Left forelimb (tissue), 1 donor: ENCODE data around the gene PRDX6.
"Not testable (repeated sequence)": the region's sequence is repeated elsewhere in the genome, so short reads cannot be mapped to it uniquely, and the experiment has no call there.

Source experiments
- DNase-seq: peaks from one replicate; pipeline ENCODE4 v3.0.0-alpha.2; 2018; ENCODE audit warnings: low spot score

PRDX6 gene, protein sequence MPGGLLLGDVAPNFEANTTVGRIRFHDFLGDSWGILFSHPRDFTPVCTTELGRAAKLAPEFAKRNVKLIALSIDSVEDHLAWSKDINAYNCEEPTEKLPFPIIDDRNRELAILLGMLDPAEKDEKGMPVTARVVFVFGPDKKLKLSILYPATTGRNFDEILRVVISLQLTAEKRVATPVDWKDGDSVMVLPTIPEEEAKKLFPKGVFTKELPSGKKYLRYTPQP

DNA sequence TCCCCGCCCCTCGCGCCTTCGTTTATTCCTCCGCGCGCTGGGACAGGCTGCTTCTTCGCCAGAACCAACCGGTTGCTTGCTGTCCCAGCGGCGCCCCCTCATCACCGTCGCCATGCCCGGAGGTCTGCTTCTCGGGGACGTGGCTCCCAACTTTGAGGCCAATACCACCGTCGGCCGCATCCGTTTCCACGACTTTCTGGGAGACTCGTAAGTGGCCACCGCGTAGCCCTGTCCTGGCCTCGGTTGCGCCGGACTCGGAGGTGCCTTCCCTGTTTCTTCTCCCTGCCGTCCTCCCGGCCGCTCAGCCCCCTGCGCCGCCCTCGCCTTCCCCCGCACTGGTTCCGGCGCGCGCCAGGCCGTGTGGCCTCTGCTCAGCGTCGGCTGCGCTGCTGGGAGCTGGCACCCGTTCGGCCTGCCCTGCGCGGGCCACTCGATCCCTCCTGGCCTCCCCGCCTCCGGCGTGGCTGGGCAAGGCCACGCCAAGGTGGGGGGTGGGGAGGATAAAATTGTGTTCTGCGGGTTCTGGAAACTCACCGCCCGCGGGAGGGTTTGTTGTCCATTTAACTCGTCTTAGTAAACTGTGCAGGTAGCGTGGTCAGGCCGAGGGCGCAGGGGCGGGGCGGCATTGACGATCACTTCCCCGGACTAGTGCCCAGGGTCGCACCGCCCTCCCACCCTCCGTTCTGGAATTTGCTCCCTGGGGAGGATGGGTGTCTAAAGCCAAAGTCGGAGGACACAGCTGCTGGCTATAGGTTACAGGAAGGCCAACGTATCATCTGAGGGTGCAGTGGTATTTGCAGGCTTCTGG lies at the start of gene PRDX6:
Gene PRDX6 (plus strand): TSS at position 50 of the 808 bp plus-strand sequence. CDS start 63 bp downstream, at position 113.
- peak; percentile 92 for DNase-seq

DNA sequence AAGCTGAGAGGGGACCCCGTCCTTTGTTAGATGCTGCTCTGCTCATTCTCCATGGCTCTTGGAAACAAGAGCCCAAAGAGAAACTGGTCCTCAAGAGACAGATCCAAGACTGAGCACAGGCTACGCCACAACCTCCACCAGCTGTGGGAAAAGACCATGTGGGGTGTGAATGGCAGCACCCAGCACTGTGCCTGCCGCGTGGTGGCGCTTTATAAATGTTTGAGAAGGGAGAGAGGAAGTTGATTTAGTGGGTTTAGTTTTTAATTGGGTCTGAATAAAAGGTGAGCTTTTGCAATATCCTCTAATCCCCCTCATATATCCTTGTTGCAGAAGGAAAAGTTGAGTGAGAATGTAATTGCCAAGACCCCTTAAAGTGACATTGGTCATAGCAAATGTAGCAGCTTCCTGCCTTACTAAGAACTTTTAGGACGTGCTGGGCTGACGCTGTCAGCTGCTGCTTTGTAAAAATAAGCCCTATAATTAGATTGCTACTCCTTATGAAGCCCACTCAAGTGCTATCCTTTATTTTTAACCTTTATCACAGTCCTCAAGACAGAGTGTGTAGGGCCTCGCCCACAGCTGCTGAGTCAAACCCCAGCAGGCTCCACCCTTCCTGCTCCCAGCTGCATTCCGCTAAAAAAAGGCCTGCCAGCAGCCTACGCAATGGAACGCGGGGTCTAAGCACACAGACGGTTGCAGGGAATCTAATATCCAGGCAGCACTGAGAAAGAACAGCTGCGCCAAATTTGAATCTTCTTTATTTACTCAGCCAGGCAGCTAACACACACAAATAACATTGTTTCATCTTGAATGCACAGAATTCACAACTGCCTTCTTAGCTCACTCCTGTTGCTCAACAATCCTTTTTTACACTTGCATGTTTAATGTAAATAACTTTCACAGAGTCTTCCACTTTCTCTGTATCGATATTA lies 47.4 kb upstream of the PRDX6 start:
- DNase-seq: peak; percentile 96

DNA sequence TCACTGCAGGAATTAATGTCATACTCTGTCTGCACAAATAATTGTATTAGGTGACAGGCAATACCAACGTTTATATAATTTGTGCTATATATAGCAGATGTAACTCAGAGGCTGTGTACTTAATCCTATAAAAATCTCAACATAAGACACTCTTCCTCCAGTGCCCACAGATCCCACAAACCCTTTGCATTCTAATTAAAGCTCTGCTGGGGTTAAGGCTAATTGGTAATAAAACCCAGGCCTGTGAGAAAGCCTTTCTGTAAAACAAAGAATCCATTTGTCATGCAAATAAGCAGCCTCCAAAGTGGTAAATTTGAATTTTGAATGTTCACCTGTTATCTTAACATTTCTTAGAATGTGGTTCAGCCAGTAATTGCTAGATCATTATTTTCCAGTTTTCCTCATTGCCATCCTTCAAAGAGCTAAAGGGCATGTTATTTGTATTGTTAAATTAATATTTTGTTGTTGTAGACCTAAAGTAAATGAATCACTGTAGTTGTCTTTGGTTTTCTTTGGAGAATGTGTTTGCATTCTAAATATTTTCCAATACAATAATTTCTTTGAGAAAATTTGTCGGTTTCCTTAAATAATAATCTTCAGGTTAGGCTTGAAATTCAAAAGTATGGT lies 46.3 kb upstream of the PRDX6 start:
- DNase-seq: no peak

DNA sequence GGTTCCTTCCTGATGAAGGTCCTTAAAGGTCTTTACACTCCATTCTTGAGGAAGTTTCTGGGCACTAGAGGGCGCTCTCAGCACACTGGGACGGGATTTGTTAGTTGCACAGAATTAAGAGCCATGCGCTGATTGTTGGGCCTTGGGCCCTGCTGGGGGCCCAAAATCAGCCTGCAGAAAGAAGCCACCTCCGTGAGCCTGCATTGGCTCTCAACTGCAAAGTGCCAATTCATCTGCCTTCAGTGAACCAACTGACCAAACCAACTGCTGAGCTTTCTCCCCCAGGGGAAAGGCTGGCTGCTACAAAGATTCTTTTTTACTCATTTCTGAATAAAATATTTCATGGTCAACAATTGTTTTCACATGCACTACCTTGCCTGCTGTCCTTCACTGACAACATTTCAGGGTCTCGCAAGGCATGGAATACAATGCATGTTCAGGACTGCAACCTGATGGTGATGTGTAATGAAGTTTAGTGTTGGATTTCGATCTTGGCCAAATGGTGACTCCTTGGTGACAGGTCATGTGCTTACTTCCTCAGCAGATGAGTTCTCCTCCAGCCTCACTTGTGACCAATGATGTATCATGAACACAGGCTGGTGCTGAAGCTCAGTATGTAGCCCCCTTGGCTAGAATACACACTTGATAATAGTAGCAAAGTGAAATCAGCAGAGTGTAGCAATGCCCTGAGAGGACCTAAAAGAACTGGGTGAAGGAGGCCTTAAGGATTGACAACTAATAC lies 45.7 kb upstream of the PRDX6 start:
- DNase-seq: peak; percentile 85

DNA sequence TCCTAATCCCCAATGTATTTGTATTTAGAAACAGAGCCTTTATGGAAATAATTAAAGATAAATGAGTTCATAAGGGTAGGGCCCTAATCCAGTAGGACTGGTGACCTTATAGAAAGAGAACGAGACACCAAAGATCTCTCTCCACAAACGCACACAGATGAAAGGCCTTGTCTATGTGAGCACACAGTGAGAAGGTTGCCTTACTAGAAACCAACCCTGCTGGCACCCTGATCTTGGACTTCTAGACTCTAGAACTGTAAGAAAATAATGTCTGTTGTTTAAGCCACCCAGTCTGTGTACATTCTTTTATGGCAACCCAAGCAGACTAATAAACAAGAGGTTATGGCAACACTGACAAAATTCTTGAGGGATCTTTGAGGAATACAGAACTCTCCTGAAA lies 44.8 kb upstream of the PRDX6 start:
- no peak for DNase-seq

DNA sequence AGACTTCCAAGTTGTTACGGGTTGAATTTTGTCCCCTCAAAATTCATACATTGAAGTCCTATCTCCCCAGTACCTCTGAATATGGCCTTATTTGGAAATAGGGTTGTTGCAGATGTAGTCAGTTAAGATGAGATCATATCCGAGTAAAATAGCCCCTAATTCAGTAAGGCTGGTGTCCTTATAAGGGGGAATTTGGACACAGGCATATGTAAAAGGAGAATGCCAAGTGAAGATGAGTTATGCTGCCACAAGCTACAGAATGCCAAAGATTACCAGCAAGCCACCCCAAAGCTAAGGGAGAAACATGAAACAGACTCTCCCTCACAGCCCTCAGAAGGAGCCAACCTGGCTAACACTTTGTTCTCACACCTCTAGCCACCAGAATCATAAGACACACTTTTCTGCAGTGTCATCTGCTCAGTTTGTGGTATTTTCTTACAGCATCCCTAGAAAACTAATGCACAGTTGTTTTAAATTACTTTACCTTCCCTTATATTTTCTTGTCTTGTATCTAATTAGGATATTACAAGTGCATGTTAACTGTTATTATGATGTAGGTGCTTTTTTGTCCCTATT lies 43.3 kb upstream of the PRDX6 start:
- no peak for DNase-seq

DNA sequence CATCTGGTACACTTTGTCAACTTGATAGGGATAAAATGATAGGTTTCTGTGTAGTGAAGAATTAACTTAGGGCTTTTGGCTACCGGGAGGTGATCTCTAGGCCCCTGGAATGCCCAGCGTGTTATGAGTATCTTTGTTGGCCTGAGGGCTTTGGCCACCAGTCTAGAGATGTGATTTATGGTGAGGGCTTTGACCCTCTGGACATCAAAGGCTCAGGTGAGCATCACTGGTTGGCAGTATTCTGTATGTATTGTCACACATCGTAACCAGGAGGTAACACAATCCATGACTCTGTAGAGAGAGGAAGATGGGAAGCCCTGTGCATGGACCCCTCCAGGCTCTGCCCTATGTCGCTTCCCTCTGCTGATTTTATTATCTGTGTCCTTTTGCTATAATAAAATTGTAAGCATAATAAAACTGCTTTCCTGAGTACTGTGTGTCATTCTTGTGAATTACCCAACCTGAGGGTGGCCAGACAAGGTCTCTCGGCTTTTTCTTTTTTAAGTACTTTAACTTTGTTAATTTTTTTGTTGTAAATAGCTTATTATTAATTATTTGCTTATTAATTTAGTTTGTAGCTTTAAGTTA lies 40.2 kb upstream of the PRDX6 start:
- no peak for DNase-seq

DNA sequence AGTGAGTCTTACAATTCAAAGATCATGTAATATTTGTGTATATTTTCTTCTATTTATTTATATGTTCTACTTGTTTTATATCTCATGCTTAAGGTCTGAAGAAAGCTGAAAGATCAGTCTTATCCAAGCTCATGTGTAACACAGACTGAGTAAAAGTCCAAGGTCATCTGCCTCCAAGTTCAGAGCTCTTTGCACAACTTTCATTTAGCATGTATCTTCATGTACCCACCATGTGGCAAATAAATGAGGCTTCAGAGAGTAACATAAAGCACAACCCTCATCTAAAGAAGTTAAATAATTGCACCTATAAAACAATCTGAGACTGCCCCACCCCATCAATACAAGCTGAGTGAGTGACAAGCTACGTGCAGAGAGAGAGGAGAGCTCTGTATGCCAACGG lies 38.5 kb upstream of the PRDX6 start:
- DNase-seq: no peak

DNA sequence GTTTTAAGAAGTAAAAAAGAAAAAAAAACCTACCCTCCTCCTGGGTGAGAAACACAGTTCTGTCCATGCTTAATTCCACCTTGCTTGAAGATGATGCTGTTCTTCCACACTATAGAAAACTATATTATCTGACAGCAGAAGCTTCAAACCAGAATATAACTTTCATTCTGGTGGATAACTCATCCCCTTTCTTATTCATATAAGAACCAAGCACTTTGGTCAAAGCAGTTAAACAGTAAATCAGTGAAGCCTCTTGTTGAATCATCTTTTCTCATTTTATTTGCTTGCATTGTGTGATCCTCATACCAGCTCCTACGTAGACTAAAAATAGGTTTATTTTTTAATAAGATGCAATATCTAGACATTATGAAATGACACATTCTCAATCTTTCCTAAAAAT lies 36.7 kb upstream of the PRDX6 start:
- DNase-seq: no peak

DNA sequence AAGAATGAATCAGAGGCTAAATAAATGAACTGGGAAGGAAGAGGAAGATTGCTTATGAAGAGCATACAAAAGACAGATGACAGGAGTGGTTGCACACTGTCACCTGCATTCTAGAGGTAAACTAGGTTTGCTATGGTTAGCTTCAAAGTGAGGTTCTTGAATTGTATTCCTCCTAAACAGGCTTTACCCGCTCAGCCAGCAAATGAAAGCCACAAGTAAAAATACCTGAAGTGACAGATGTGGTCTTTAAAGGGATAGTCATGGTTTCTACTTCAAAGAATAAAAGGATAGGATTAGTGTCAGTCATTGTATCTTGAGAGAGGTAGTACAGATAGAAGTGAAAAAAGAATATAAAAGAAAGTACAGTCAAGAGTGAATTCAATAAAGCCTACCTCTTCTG lies 32.4 kb upstream of the PRDX6 start:
- DNase-seq: no peak

DNA sequence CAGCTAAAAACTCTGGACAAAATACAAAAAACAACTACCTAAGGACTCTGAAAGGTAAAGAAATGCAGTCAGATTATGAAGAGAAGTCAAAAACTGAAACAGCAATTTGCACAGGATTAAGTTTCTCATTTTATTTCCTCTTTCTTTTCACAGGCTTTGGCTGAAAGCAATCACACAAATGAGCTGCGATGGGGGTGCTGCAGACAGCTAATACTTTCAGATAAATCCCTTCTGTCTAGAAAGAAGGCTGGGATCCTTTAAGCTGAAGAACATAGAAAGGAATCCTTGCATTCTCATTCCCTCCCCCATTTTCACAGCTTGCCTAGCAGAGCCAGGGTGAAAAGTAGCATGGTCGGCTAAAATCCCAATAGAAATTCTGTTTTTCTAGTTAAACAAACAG lies 32.0 kb upstream of the PRDX6 start:
- no peak for DNase-seq

DNA sequence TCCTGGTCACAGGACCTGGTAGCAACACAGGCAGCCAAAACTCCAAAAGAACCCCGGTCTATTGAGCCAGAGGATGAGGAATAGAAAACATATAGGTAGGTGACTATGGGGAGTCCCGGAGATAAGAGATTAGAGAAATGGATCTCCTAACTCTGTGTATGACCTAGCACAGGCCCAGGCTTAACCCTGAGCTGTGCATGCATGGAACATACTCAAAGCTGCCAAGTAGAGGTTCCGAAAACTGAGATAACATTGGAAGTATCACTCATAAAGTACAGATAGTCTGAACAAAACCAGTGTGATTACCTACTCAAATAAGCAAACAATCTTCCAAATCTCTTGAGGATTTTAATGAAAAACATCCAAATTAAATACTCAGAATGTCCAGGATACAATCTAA lies 31.5 kb upstream of the PRDX6 start:
- no peak for DNase-seq

DNA sequence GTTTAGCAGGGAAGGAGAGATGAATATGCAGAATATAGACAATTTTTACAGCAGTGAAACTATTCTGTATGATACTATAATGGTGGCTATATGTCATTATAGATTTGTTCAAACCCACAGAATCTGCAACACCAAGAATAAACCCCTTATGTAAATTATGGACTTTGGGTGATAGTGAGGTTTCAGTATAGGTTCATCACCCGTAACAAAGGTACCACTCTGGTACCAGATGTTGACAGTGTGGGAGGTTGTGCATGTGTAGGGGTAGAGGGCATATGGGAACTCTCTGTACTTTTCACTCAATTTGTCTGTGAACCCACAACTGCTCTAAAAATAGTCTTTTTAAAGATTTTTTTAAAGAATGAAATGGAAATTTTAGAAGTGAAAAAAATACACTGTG lies 29.9 kb upstream of the PRDX6 start:
- no peak for DNase-seq

DNA sequence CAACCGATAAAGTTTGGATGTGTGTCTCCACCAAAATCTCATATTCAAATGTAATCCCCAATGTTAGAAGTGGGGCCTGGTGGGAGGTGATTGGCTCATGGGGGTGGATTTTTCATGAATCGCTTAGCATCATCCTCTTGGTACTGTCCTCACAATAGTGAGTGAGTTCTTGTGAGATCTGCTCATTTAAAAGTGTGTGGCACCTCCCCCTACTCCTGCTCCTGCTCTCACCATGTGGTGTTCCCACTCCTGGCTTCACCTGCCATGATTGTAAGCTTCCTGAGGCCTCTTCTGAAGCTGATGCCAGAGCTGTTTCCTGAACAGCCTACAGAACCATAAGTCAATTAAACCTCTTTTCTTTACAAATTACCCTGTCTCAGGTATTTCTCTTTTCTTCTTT lies 28.2 kb upstream of the PRDX6 start:
- DNase-seq: no peak

DNA sequence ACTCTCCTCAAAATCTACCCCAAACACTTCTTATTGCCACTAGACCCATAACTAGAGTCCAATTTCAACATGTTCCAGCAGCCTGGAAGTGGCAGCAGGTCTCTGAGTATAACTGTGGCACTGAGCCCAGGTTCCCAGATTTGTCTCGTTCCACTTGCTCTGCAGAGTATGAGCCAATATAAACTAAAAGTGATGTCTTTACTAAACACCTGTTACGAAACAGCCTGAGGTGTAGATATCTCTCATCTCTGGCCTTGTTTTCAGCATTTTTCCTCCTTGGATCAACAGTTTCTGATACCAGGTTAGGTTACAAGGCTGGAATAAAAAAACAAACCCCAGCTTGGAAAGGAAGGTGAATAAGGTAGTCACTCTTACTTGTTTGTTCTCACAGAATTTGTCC lies 25.2 kb upstream of the PRDX6 start:
- DNase-seq: no peak

DNA sequence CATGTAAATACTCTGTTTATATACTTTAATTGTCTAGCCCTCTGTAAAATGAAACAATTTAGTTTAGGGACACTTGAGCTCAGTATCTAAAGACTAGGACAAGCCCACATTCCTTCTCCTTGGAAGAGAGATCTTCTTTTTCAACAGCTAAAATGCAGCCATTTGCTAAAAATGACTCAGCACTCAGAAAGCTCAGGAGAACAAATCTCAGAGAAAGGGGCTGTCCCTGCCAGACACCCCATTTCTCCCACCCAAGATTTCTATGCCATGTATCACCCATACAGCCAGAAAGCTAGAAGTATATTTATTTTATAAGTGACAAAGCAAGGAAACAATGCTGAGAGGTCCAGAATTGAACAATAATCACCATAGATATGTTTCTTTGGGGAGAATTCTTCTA lies 23.2 kb upstream of the PRDX6 start:
- no peak for DNase-seq

DNA sequence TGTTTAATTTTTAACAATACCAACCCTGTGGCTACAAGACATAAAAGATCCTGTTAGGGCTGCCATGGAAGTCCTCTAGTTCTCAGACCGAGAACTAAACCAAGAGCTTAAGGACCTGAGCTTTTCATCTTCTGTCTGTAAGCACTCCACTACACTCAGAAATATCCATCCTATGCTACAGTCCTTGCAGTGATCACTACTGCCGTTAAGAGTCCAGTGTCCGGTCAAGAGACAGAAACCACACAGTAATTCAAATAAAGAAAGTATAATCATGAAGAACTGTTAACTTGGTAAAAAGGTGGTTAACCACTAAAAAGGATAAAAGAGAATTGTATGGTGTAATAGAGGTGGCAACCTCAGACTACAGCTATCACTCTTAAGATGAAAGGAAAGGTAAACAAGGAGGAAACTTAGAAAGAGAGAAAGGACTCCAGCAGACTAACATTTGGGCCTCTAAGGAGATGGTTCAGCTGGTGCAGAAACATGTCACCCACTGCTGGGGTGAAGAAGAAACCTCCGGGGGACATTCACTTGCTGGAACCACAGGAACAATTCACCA lies 22.1 kb upstream of the PRDX6 start:
- DNase-seq: no peak

DNA sequence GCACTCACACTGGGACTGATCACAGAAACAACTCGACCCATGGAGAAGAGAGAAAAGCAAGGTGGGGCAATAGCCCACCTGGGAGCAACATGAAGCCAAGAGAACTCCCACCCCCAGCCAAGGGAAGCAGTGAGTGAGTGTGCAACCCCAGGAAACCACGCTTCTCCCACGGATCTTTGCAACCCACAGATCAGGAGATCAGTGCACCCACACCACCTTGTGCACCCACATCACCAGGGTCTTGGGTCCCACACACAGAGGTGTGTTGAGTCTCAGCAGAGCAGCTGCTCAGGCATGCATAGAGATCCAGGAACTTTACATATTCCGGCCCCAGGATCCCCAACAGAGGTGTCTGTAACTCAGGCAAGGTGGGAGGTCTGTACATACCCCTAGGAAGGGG lies 17.2 kb upstream of the PRDX6 start:
- DNase-seq: no peak

DNA sequence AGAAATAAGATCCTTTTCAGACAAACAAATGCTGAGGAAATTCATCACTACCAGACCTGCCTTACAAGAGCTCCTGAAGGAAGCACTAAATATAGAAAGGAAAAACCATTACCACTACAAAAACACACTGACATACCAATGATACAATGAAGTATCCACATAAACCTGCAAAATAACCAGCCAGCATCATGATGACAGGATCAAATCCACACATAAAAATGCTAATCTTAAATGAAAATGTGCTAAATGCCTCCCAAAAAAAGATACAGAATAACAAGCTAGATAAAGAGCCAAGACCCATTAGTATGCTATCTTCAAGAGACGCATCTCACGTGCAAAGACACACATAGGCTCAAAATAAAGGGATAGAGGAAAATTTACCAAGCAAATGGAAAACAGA lies 14.5 kb upstream of the PRDX6 start:
- DNase-seq: not testable (repeated sequence)

DNA sequence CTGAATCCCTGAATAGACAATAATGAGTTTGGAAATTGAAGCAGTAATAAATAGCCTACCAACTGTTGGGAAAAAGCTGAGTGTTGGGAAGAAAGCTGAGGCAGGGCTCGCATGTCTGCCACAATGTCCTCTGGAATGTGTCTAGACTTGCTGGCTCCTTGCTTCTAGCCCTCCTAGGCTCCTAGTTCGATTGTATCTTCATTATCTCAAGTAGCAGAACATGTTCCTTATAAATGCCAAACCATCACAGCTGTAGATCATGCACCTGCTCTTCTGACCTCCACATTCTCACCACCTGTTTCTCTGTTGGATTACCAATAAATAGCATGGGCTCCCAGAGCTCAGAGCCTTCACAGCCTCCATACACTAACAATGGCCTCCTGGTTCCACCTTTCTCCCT lies 12.9 kb upstream of the PRDX6 start:
- DNase-seq: not testable (repeated sequence)
